Endothelial cell of hepatic sinusoid (primary cell): Measurements from ENCODE around the gene MIB2.
"Not testable (repeated sequence)": the region's sequence is repeated elsewhere in the genome, so short reads cannot be mapped to it uniquely, and the experiment has no call there.

Experiments
- in situ Hi-C: cut with HindIII; loops from 2 replicates; pipeline ENCODE4 v1.10.0; 2017; ENCODE audit warnings: low sequenced_read_pairs

MIB2 gene

DNA sequence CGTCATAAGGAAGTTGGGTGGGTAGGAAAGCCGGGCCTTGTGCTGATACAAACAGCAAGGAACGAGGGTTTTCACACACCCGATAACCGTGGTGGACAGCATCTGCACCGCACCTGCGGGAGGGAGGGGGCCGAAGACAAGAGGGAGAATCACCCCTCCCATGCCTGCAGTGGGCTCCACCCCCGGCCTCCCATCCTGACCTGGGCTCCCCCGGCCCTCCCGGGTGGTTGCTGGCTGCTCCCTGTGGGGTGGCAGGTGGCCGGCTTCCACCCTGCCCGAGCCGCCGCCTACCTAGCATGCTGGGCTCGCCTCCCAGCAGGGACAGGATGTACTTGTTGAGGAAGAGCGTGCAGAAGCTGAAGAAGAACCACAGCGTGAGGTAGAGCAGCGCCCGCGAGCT lies 60.8 kb downstream of the MIB2 start:
- in situ Hi-C loops, result not testable (repeated sequence)

DNA sequence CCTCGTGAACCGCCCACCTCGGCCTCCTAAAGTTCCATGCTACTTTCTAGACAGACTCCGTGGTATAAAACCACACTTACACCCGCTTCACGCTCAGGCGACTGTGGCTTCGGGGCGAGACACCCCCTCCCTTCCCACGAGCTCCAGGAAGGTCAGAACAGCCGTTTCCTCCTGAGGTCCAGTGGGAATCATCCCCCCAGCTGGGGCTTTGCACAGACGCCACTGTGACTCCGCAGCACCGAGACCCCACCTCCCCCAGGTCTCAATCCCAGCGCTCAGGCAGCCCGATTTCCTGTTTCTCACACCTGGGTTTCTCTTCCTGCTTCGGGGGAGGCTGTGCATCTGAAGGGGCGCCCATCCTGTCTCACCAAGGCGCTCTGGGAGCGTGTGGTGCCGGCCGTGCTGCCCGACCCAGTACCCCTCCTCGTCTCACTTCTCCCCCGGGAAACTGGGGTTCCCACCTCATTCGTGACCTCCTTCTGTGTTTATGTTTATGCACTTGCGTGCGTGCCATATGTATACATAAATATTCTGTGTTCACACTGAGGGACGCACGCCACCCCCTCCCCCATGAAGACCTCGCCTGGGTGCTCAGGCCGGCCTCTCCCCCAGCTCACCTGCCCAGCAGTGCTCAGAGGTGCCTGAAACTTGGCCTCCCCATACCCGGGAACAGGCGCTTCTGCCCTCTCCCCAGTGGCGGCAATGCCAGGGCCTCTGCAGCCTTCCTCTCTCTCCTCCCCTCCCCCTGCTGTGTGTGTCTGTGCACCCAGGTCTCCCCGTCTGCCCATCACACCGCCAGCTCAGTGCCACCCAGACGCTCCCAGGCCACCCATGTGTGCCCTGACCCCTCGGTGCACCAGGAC lies 62.6 kb downstream of the MIB2 start:
- in situ Hi-C loops, result no loop called here

- in situ Hi-C loops, result no loop called here
Measured at GRCh38 chr1:1678581-1679380, 63.5 kb downstream of the MIB2 start.
